HG03342 (cell line): ENCODE data around the gene LYG1.
"Not testable (repeated sequence)": the region's sequence is repeated elsewhere in the genome, so short reads cannot be mapped to it uniquely, and the experiment has no call there.

Source experiments
- ATAC-seq: cut with Tn5 transposase; IDR thresholded peaks from one replicate; pipeline ENCODE4 v1.9.1; 2021; ENCODE audit warnings: mild to moderate bottlenecking, moderate library complexity; ENCODE audit not compliant: unreplicated experiment

LYG1 gene

GRCh38 chr2:99278195-99278765, 22.7 kb downstream of the LYG1 start:
- not testable (repeated sequence) for ATAC-seq

- ATAC-seq = no peak
Observed at GRCh38 chr2:99275882-99276281, 25.1 kb downstream of the LYG1 start.

DNA sequence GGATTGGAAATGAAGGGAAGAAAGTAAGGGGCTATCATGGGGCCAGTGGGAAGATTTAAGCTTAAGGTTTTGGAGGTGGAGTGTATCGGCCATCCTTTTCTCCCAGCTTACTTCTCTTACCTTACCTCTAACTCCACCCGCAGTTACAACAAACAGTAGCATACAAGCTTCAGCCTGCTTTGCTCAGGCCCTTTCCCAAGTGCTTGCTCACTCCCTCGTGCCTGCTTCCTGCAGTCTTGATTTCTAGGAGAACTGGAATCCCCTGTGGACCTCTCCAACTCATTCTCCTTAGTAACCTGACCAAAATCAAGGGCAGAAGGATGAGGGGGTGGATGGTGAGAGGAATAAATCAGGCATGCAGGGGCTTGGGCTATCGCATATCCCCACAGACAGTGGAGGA, 39.8 kb downstream of the LYG1 start:
- no peak for ATAC-seq

DNA sequence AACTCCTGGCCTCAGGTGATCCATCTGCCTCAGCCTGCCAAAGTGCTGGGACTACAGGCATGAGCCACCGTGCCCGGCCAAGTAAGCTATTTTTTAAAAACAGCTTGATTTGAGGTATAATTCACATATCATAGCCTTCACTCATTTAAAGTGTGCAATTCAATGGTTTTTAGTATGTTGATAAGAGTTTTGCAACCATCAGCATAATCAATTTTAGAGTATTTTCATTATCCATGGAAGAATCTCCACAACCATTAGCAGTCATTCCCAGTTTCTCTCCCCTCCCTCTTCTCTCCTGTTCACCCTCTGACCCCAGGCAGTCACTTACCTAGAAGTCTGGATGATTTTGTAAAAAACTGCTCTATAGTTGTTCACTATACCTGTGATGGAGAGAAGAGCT, 40.8 kb downstream of the LYG1 start:
- no peak for ATAC-seq

DNA sequence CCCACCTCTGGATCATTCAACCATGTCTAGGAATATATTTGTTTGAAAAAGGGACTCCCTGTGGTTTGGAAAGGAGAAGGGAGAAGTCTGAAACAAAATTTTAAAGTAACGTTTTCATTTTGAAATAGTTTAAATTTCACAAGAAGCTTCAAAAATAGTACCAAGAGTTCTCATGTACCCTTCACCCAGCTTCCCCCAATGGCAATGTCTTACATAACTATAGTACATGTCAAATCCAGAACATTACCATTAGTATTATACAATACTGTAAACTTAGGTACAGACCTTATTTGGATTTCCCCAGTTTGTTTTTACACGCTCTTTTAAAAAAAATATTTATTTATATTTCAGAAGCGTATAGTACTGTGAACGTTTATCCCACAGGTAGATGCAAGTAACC, 41.5 kb downstream of the LYG1 start:
- ATAC-seq = no peak

- no peak for ATAC-seq
Observed at GRCh38 chr2:99256677-99257076, 44.3 kb downstream of the LYG1 start.

GRCh38 chr2:99255491-99256318, 45.3 kb downstream of the LYG1 start, which contains the start of gene LYG2:
Gene LYG2 (minus strand): TSS chr2:99255666. CDS start chr2:99254260, 1,406 bp downstream.
- ATAC-seq = no peak

DNA sequence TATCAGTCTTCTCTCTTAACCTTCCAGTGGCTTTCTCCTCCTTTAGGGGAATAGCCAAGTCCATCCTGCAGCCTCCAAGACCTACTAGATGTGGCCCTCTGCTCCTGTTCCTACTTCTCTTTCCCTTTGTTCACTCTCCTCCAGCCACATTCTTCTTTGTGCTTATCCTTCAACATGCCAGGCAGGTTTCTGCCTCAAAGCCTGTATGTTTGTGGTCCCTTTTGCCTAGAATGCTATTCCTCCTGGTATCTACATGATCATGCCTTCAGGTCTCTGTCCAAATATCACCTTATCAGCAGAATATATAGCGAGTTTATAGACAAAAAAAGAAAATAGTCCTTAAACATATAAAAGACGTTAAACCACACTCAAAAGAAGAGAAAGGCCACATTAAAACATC, 51.0 kb downstream of the LYG1 start:
- no peak for ATAC-seq

GRCh38 chr2:99242151-99242550, 58.8 kb downstream of the LYG1 start:
- no peak for ATAC-seq

- no peak for ATAC-seq
Observed at GRCh38 chr2:99240431-99240830, 60.6 kb downstream of the LYG1 start.

DNA sequence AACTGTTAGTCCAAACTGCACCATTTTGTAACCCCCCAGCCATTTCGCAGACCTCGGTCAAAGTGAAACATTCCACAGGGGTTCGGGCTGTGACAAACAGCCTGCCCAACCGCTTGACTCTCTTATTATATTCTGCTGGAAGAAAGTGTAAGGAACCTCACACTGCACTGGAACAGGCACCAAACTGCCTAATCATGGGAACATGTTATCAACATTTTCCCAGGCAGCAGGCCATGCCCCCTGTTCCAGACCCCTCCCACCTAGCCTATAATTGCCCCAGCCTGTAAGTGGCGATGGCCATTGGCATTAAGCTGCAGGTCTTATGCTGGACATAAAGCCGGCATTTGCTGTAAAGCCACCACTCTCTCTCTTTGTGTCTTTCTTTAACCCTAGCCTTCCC, 62.4 kb downstream of the LYG1 start:
- ATAC-seq = no peak
